GM12891 (cell line): ENCODE data around the gene CSNK2A2.

Source experiments
- POLR2A ChIP-seq: IDR thresholded peaks from 2 replicates; pipeline ENCODE4 v1.6.1; 2011; ENCODE audit warnings: low read depth, low read length, control low read depth
- POLR2AphosphoS5 ChIP-seq: IDR thresholded peaks from 2 replicates; pipeline ENCODE4 v1.6.1; 2011; ENCODE audit warnings: low read depth, low read length, control low read depth
- SPI1 ChIP-seq: IDR thresholded peaks from 2 replicates; pipeline ENCODE4 v1.6.1; 2011; ENCODE audit warnings: low read depth, low read length, control low read depth
- TAF1 ChIP-seq: IDR thresholded peaks from 2 replicates; pipeline ENCODE4 v1.6.1; 2011; ENCODE audit warnings: low read depth, low read length, control low read depth

DNA sequence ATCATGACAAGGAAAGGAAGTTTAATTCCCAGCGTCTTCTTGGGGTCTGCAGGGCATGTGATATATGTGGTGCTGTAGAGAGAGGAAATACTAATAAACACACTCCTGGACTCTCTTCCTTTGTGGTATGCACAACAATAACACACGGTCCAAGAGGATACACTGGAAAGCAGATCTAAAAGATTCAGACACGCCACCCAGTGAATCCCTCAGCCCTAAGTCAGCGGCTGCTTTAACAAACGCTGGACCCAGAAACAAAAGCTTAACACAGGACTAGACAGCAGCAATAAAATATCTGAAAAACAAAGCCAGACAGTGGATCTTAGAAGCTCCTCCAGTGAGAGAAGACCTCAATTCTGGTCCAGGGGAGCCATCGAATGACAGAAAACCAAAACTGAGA lies 81.8 kb downstream of the CSNK2A2 start:
- TF ChIP-seq POLR2AphosphoS5 (no peak), POLR2A (no peak), TAF1 (no peak), SPI1 (no peak)
